PFSK-1 (cell line): ENCODE results near the gene KCNQ2.

ENCODE experiments used
- FOXP2 ChIP-seq: optimal IDR thresholded peaks from 2 replicates; pipeline ENCODE3; 2011; ENCODE audit warnings: borderline replicate concordance, control low read depth, inconsistent platforms; ENCODE audit not compliant: insufficient read depth; ENCODE audit errors: extremely low read length, extremely low read depth
- POLR2AphosphoS5 ChIP-seq: IDR thresholded peaks from 2 replicates; pipeline ENCODE4 v1.6.1; 2012; ENCODE audit warnings: low read depth, mild to moderate bottlenecking, control low read depth, low read length, moderate library complexity
- SIN3A ChIP-seq: IDR thresholded peaks from 2 replicates; pipeline ENCODE4 v1.6.1; 2012; ENCODE audit warnings: mild to moderate bottlenecking, low read length, moderate library complexity, borderline replicate concordance; ENCODE audit not compliant: insufficient read depth
- TAF1 ChIP-seq: IDR thresholded peaks from 2 replicates; pipeline ENCODE4 v1.6.1; 2012; ENCODE audit warnings: low read length, control low read depth, borderline replicate concordance; ENCODE audit not compliant: insufficient read depth
- TF ChIP-seq, protein P1 (sequence below), 2 experiments: IDR thresholded peaks; 2 replicates each; pipeline versions ENCODE4 v1.6.1 to v1.8.0; 2011 to 2012; ENCODE audit warnings: low read depth in 2 of 2, low read length in 2 of 2, control low read depth in 1 of 2, inconsistent platforms in 1 of 2, mild to moderate bottlenecking in 1 of 2, moderate library complexity in 1 of 2; ENCODE audit not compliant: insufficient read depth in 1 of 2

Gene KCNQ2

GRCh38 chr20:63509088-63509564 lies 36.7 kb upstream of the KCNQ2 start:
- TF ChIP-seq POLR2AphosphoS5, result no peak
- TF ChIP-seq TAF1, result no peak
- TF ChIP-seq FOXP2, result no peak
- TF ChIP-seq, protein P1, sequence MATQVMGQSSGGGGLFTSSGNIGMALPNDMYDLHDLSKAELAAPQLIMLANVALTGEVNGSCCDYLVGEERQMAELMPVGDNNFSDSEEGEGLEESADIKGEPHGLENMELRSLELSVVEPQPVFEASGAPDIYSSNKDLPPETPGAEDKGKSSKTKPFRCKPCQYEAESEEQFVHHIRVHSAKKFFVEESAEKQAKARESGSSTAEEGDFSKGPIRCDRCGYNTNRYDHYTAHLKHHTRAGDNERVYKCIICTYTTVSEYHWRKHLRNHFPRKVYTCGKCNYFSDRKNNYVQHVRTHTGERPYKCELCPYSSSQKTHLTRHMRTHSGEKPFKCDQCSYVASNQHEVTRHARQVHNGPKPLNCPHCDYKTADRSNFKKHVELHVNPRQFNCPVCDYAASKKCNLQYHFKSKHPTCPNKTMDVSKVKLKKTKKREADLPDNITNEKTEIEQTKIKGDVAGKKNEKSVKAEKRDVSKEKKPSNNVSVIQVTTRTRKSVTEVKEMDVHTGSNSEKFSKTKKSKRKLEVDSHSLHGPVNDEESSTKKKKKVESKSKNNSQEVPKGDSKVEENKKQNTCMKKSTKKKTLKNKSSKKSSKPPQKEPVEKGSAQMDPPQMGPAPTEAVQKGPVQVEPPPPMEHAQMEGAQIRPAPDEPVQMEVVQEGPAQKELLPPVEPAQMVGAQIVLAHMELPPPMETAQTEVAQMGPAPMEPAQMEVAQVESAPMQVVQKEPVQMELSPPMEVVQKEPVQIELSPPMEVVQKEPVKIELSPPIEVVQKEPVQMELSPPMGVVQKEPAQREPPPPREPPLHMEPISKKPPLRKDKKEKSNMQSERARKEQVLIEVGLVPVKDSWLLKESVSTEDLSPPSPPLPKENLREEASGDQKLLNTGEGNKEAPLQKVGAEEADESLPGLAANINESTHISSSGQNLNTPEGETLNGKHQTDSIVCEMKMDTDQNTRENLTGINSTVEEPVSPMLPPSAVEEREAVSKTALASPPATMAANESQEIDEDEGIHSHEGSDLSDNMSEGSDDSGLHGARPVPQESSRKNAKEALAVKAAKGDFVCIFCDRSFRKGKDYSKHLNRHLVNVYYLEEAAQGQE (IDR thresholded peaks at IDR 0.05; ENCODE audit: insufficient read depth in 1 of 2, low read depth in 2 of 2, low read length in 2 of 2), result no peak
- TF ChIP-seq SIN3A, result no peak

DNA sequence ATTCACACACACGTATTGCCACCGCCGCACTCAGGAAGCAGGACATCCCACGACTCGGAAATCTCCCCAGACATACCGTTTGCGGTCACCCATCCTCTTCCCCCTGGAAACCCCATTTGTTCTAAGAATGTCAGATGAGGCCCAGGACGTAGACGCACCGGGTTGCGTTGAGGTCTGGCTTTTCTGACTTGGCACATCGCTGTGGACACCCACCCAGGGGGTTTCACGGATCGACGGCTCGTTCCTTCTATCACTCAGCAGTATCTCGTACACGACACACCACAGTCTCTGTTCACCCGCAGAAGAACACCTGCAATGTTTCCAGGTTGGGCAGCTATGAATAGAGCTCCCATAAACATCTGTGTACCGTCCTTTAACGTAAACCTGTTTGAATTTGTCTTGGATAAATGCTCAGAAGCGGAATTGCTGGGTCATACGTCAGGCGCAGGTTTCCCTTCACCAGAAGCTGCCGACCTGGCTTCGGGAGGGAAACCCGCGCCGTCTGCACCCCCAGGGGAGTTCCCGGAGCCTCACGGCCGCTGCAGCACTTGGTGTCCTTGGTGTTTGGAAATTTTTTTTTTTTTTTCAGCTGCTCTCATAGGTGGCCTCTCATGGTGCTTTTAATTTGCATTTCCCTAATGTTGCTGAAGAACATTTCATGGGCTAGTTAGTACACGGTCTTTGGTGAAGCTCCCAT lies 35.8 kb upstream of the KCNQ2 start:
- TF ChIP-seq SIN3A (no peak), TAF1 (no peak), FOXP2 (no peak), POLR2AphosphoS5 (no peak)
- TF ChIP-seq, protein P1 (IDR thresholded peaks at IDR 0.05; ENCODE audit: insufficient read depth in 1 of 2, low read depth in 2 of 2, low read length in 2 of 2), result no peak

- TF ChIP-seq FOXP2 (no peak), TAF1 (no peak), POLR2AphosphoS5 (no peak), SIN3A (no peak)
- TF ChIP-seq, protein P1 (IDR thresholded peaks at IDR 0.05; ENCODE audit: insufficient read depth in 1 of 2, low read depth in 2 of 2, low read length in 2 of 2), result no peak
Measured at GRCh38 chr20:63507083-63507743, 34.8 kb upstream of the KCNQ2 start.

DNA sequence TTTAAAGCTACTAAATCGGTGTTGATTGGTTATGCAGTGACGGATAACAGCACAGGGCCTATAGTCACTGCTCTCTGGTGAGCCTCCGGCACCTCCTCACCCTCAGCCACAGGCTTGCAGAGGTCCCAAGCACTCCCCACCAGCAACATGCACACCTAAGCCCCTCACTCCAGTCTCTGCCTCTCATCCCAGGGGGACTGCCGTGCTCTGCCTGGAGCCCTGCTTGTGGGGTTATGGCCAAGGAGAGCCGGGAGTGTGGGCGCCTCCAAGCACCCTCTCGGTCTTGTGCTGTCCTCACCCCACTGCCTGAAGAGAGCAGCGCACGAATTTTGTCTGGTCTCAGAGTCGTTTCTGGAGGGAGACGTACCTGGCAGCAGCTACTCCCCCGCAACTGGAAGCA lies 33.3 kb upstream of the KCNQ2 start:
- no peak for TF ChIP-seq SIN3A
- TF ChIP-seq POLR2AphosphoS5, result no peak
- TF ChIP-seq FOXP2, result no peak
- TF ChIP-seq, protein P1 (IDR thresholded peaks at IDR 0.05; ENCODE audit: insufficient read depth in 1 of 2, low read depth in 2 of 2, low read length in 2 of 2), result no peak
- no peak for TF ChIP-seq TAF1
